NCI-H1417 (cell line): ENCODE results near the gene MTCP1.
A peak's percentile ranks its signal among the peaks of the same experiment; 100 is the strongest.

Experiments used
- DNase-seq, 3 experiments: peaks; one replicate each; lab custom pipeline; 2025; lab: John Stamatoyannopoulos, UW

MTCP1 gene

GRCh38 chrX:155053656-155054055 lies 17.3 kb downstream of the MTCP1 start:
- DNase-seq = no peak

- DNase-seq = no peak
These were observed 18.0 kb downstream of the MTCP1 start for GRCh38 chrX:155052738-155053498.

- peak in 2 of 3 experiments; percentile 32 to 39 for DNase-seq
These were observed 21.8 kb downstream of the MTCP1 start for GRCh38 chrX:155048977-155049619.

- no peak for DNase-seq
These were observed 24.0 kb downstream of the MTCP1 start for GRCh38 chrX:155046811-155047528.

- no peak for DNase-seq
These were observed 24.7 kb downstream of the MTCP1 start for GRCh38 chrX:155046129-155046810.

- no peak for DNase-seq
These were observed 35.2 kb downstream of the MTCP1 start for GRCh38 chrX:155035688-155036087.

GRCh38 chrX:155031657-155032056 lies 39.3 kb downstream of the MTCP1 start:
- DNase-seq = no peak

- no peak for DNase-seq
These were observed 42.1 kb downstream of the MTCP1 start for GRCh38 chrX:155028877-155029291.

GRCh38 chrX:155028129-155028528 lies 42.8 kb downstream of the MTCP1 start:
- DNase-seq = peak in 2 of 3 experiments; percentile 15 to 59

GRCh38 chrX:155027509-155028066 lies 43.3 kb downstream of the MTCP1 start:
- peak; percentile 20 to 64 (median 54) for DNase-seq

GRCh38 chrX:155026727-155027508 lies 44.0 kb downstream of the MTCP1 start, which contains the start of gene FUNDC2:
Gene FUNDC2 (plus strand): TSS chrX:155026844. CDS start chrX:155026939, 95 bp downstream.
- peak; percentile 97 to 98 (median 97) for DNase-seq

GRCh38 chrX:155026420-155026726 lies 44.6 kb downstream of the MTCP1 start:
- no peak for DNase-seq

GRCh38 chrX:155023907-155024833 lies 46.8 kb downstream of the MTCP1 start:
- no peak for DNase-seq

GRCh38 chrX:155022585-155022984 lies 48.4 kb downstream of the MTCP1 start, which contains the start of gene F8:
Gene F8 (minus strand): TSS chrX:155022723. CDS start chrX:155022552, 171 bp downstream.
- DNase-seq = no peak

GRCh38 chrX:155020591-155020990 lies 50.3 kb downstream of the MTCP1 start:
- DNase-seq = no peak
